GM19099 (cell line): Measurements from ENCODE around the gene GYS2.

ENCODE experiments used
- POLR2A ChIP-seq: IDR thresholded peaks from 3 replicates; pipeline ENCODE4 v1.6.1; 2011; ENCODE audit warnings: low read depth; ENCODE audit not compliant: insufficient read length; ENCODE audit errors: extremely low read depth

Gene GYS2

GRCh38 chr12:21615431-21615830 is 10.8 kb upstream of the GYS2 start:
- TF ChIP-seq POLR2A = no peak

- TF ChIP-seq POLR2A = no peak
Measured at GRCh38 chr12:21614506-21614905, 9.9 kb upstream of the GYS2 start.

GRCh38 chr12:21613931-21614330 is 9.3 kb upstream of the GYS2 start:
- TF ChIP-seq POLR2A = no peak

GRCh38 chr12:21608196-21608595 is 3.5 kb upstream of the GYS2 start:
- TF ChIP-seq POLR2A = no peak

- TF ChIP-seq POLR2A = no peak
Measured at GRCh38 chr12:21607701-21608100, 3.1 kb upstream of the GYS2 start.

GRCh38 chr12:21606175-21606574 is 1.5 kb upstream of the GYS2 start:
- TF ChIP-seq POLR2A = no peak

GRCh38 chr12:21602774-21603173 is 1.9 kb downstream of the GYS2 start:
- no peak for TF ChIP-seq POLR2A

- TF ChIP-seq POLR2A = no peak
Measured at GRCh38 chr12:21600196-21600595, 4.5 kb downstream of the GYS2 start.

GRCh38 chr12:21599143-21599999 is 5.3 kb downstream of the GYS2 start:
- TF ChIP-seq POLR2A = no peak

- no peak for TF ChIP-seq POLR2A
Measured at GRCh38 chr12:21598651-21599050, 6.0 kb downstream of the GYS2 start.

- no peak for TF ChIP-seq POLR2A
Measured at GRCh38 chr12:21585485-21585884, 19.2 kb downstream of the GYS2 start.

GRCh38 chr12:21583587-21583986 is 21.1 kb downstream of the GYS2 start:
- TF ChIP-seq POLR2A = no peak

GRCh38 chr12:21580748-21581516 is 23.7 kb downstream of the GYS2 start:
- TF ChIP-seq POLR2A = no peak

GRCh38 chr12:21577516-21577915 is 27.1 kb downstream of the GYS2 start:
- TF ChIP-seq POLR2A = no peak

GRCh38 chr12:21576431-21576830 is 28.2 kb downstream of the GYS2 start:
- no peak for TF ChIP-seq POLR2A
